Measurements from ENCODE around the gene FRA10AC1. TPM values are rescaled to one million over a fixed set of nuclear protein-coding genes. Genes with fewer than 3 reads are reported as not detected.

The FRA10AC1 gene
- total RNA-seq, 1 donor from 2014 or later, result 27.0 TPM

- H3K27ac Mint-ChIP-seq, result no peak overlapping the region
- H3K4me3 Mint-ChIP-seq, result no peak overlapping the region
- H3K36me3 Mint-ChIP-seq, result peaks cover 21% of the 10 kb centered on the region
- no peaks in the 10 kb centered on the region for H3K4me1 Mint-ChIP-seq
- no peak for DNase-seq (ENCODE audit: low spot score in 2 of 2, unreplicated experiment in 2 of 2)
- no peaks in the 10 kb centered on the region for H3K27me3 Mint-ChIP-seq (ENCODE audit: low read depth)
- H3K9me3 Mint-ChIP-seq, result no peaks in the 10 kb centered on the region
- TF ChIP-seq, protein P1, sequence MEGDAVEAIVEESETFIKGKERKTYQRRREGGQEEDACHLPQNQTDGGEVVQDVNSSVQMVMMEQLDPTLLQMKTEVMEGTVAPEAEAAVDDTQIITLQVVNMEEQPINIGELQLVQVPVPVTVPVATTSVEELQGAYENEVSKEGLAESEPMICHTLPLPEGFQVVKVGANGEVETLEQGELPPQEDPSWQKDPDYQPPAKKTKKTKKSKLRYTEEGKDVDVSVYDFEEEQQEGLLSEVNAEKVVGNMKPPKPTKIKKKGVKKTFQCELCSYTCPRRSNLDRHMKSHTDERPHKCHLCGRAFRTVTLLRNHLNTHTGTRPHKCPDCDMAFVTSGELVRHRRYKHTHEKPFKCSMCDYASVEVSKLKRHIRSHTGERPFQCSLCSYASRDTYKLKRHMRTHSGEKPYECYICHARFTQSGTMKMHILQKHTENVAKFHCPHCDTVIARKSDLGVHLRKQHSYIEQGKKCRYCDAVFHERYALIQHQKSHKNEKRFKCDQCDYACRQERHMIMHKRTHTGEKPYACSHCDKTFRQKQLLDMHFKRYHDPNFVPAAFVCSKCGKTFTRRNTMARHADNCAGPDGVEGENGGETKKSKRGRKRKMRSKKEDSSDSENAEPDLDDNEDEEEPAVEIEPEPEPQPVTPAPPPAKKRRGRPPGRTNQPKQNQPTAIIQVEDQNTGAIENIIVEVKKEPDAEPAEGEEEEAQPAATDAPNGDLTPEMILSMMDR (IDR thresholded peaks at IDR 0.05; ENCODE audit: unreplicated experiment), result no peak
Observed at GRCh38 chr10:93657757-93658156, 44.6 kb downstream of the FRA10AC1 start.

- Mint-ChIP-seq H3K4me3 (no peak overlapping the region), H3K27me3 (ENCODE audit: low read depth) (peaks cover 5% of the 10 kb centered on the region), H3K27ac (no peak overlapping the region), H3K36me3 (peaks cover 16% of the 10 kb centered on the region), H3K9me3 (no peaks in the 10 kb centered on the region), H3K4me1 (no peaks in the 10 kb centered on the region)
- no peak for DNase-seq (ENCODE audit: low spot score in 2 of 2, unreplicated experiment in 2 of 2)
- TF ChIP-seq, protein P1 (IDR thresholded peaks at IDR 0.05; ENCODE audit: unreplicated experiment), result no peak
Observed at GRCh38 chr10:93656155-93656554, 46.2 kb downstream of the FRA10AC1 start.

DNA sequence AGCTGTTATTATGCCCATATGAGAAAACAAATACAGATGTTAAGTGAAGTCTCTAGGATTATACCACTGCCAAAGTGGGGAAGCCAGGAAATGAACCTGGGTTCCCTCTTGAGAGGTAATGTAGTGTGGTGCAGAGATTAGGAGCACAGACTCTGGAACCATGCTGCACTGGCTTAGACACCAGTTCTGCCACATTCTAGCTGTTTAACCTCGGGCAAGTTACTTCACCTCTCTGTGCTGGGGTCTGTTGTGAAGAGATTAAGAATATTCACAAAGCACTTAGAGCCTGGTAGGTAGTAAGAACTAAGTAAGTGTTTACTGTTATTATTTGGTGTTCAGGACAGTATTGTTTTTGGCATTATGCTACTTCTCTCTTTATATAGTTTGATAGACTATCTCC lies 48.2 kb downstream of the FRA10AC1 start:
- Mint-ChIP-seq H3K36me3 (no peaks in the 10 kb centered on the region), H3K27me3 (ENCODE audit: low read depth) (peaks cover 6% of the 10 kb centered on the region), H3K4me3 (no peak overlapping the region), H3K4me1 (no peaks in the 10 kb centered on the region), H3K9me3 (no peaks in the 10 kb centered on the region), H3K27ac (no peak overlapping the region)
- TF ChIP-seq, protein P1 (IDR thresholded peaks at IDR 0.05; ENCODE audit: unreplicated experiment), result no peak
- DNase-seq (ENCODE audit: low spot score in 2 of 2, unreplicated experiment in 2 of 2), result no peak

DNA sequence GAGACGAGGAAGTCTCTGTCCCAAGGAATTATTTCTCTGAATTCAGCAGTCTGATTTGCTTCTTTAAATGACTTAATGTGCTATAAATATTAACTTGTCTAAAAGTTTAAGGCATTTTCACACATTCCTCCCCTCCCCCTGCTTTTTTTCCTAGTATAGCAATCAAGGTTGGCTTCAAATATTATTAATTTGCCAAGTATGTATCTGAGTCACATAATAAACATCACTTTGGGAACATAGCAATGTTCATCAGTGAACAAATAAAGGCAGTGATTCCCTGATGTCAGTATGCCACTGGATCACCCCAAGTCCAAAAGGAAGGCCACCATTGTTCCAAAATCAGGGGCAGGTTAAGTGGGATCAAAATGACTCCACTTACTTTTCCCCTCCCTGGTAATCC lies 49.5 kb downstream of the FRA10AC1 start:
- H3K4me1 Mint-ChIP-seq, result no peaks in the 10 kb centered on the region
- TF ChIP-seq, protein P1 (IDR thresholded peaks at IDR 0.05; ENCODE audit: unreplicated experiment), result no peak
- no peak overlapping the region for H3K27ac Mint-ChIP-seq
- peaks cover 6% of the 10 kb centered on the region for H3K27me3 Mint-ChIP-seq (ENCODE audit: low read depth)
- no peak for DNase-seq (ENCODE audit: low spot score in 2 of 2, unreplicated experiment in 2 of 2)
- no peak overlapping the region for H3K4me3 Mint-ChIP-seq
- H3K9me3 Mint-ChIP-seq, result no peaks in the 10 kb centered on the region
- no peaks in the 10 kb centered on the region for H3K36me3 Mint-ChIP-seq

DNA sequence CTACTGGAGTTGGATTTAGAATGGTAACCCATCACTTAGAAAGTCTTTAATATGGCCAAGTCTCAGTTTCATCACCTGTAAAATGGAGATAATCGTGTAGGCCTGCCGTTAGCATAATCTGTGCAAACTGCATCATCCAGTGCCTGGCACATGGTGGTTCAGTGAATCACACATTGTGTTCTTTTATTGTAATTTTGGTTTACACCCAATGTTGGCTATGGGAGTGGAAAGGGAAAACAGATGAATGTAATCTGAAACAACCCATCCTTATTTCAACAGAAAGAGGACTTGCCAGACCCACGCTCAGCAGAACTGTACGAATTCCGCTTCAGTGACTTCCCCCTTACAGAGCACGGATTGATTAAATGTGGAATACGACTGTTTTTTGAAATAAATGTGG lies 62.6 kb downstream of the FRA10AC1 start:
- H3K27ac Mint-ChIP-seq, result no peak overlapping the region
- peaks cover 4% of the 10 kb centered on the region for H3K9me3 Mint-ChIP-seq

More for the DNA sequence above, 62.6 kb downstream of the FRA10AC1 start:
- H3K27me3 Mint-ChIP-seq (ENCODE audit: low read depth), result peaks cover 18% of the 10 kb centered on the region
- H3K4me1 Mint-ChIP-seq, result no peaks in the 10 kb centered on the region
- TF ChIP-seq, protein P1 (IDR thresholded peaks at IDR 0.05; ENCODE audit: unreplicated experiment), result no peak
- no peak overlapping the region for H3K4me3 Mint-ChIP-seq
- DNase-seq (ENCODE audit: low spot score in 2 of 2, unreplicated experiment in 2 of 2), result no peak
- no peaks in the 10 kb centered on the region for H3K36me3 Mint-ChIP-seq
